AG10803 (cell line): ENCODE data around the gene TMEM131L.

Source experiments
- DNase-seq: peaks from one replicate; pipeline ENCODE4 v3.0.0; 2010; ENCODE audit warnings: low read depth
- H3K4me3 ChIP-seq: 2 replicates; pipeline ENCODE4 v1.5.1; 2011; ENCODE audit warnings: mild to moderate bottlenecking, low read length, control low read depth
- CTCF ChIP-seq: conservative IDR thresholded peaks from 2 replicates; pipeline ENCODE4 v1.5.1; 2011; ENCODE audit warnings: mild to moderate bottlenecking, low read length, control low read depth, inconsistent platforms

TMEM131L gene

GRCh38 chr4:153572609-153573008 is 106.4 kb downstream of the TMEM131L start:
- DNase-seq: no peak
- no peak for TF ChIP-seq CTCF

GRCh38 chr4:153573221-153573620 is 107.1 kb downstream of the TMEM131L start:
- no peak for DNase-seq
- TF ChIP-seq CTCF: no peak
- H3K4me3 ChIP-seq: no peak overlapping the region

More at GRCh38 chr4:153572609-153573008, 106.4 kb downstream of the TMEM131L start:
- H3K4me3 ChIP-seq: no peak overlapping the region

- DNase-seq: peak; percentile 92
- peak; percentile 83 for TF ChIP-seq CTCF
- H3K4me3 ChIP-seq: no peak overlapping the region
Measured at GRCh38 chr4:153573881-153574802, 108.0 kb downstream of the TMEM131L start.

GRCh38 chr4:153576443-153576774 is 110.2 kb downstream of the TMEM131L start:
- no peak for DNase-seq

GRCh38 chr4:153577053-153577452 is 110.9 kb downstream of the TMEM131L start:
- no peak for DNase-seq
- TF ChIP-seq CTCF: no peak
- H3K4me3 ChIP-seq: no peak overlapping the region

More at GRCh38 chr4:153576443-153576774, 110.2 kb downstream of the TMEM131L start:
- TF ChIP-seq CTCF: no peak
- no peak overlapping the region for H3K4me3 ChIP-seq

- no peak for DNase-seq
- no peak for TF ChIP-seq CTCF
- no peak overlapping the region for H3K4me3 ChIP-seq
Measured at GRCh38 chr4:153579410-153579809, 113.2 kb downstream of the TMEM131L start.

GRCh38 chr4:153579872-153580271 is 113.7 kb downstream of the TMEM131L start:
- no peak for DNase-seq
- TF ChIP-seq CTCF: no peak
- H3K4me3 ChIP-seq: no peak overlapping the region
